ENCODE results near the gene NME3.
"Not testable (repeated sequence)": the region's sequence is repeated elsewhere in the genome, so short reads cannot be mapped to it uniquely, and the experiment has no call there.

Gene NME3

DNA sequence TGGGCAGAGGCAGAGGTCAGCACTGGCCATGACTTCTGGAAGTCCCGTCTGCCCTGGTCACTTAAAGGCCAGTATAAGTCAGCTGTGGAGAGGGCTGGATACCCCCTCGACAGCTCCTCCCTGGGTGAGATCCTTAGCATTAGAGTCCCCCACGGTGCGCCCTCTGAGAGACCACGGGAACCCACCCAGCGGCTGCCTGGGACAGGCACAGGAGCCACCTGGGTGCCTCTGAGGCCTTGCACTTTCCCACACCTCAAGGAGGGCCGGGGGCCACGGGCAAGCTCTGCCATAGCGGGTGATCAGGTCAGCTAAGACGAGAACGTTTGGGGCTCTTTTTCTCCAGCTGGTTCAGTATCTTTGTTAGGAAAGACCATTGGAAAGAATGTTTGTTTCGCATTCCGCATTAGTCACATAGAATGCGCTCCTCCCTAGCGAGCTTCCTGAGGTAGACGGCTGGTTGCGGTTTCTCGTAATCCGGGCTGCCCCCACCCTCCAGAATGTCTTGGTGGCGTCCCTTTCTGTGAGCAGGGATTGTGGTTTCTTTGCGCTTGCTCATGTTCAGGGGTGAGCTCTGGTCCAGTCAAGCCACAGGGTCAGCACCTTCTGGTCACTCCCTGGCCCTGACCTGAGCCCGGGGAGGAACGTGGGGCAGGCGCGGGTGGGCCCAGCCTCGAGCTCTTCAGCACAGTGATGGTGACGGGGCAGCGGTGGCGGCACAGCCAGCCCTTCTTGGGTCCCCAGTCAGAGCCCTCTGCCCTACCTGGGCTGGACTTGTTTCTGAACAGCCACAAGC, 25.2 kb downstream of the NME3 start:
- DNase-seq, result no peak

DNA sequence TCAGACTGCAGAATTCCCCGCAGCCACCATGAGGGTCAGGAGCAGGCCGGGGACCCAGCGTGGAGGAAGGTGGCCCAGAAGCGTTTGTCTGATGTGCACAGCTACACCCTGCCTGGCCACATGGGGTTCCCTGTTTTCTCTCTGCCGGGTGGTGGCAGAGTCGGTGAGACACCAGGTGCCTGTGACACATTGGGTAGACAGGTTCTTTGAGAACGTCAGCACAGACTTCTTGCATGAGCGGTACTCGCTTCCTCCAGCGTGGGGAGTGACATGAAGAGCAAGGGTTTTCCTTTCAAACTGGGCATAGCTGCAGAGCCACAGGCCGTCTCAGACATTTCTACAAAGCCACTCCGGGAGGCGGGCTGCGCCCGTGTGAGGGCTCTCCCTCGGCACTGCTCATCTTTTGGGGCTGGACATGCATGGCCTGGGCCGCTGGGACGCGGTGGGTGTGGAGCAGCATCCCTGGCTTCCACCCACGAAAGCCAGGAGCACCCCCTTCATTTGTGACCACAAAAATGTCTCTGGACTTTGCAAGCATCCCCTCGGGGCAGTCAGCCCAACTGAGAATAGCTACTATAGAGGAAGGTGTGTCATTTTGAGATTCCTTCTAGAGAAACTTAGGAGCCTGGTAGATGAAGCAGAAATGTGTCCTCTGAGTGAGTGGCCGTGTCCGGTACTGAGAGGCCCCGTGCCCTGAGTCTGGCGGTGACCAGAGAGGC, 26.0 kb downstream of the NME3 start:
- no peak for DNase-seq

DNA sequence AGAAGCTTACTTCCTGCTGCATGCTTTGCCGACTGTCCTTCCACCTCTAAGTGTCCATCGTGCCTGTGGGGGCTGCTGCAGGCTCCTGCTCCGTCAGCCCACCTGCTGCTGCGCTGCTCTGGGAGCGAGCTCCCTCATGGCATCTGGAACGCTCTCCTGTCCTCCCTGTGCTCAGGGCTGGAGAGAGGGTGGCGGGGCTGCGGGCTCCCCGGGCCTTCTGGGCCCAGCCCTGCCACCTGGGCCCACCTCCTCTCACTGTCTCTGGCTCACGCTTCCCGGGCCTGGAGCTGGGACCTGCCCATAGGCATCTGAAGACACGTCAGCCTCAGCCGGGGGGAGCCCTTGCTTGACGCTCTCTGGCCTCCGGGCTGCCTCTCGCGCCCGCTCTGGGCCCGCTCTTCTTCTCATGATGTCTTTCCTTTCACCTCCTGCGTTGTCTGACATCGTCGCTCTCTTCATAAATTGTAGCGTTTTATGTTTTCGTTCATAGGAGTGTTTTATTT, 27.0 kb downstream of the NME3 start:
- DNase-seq, result no peak

DNA sequence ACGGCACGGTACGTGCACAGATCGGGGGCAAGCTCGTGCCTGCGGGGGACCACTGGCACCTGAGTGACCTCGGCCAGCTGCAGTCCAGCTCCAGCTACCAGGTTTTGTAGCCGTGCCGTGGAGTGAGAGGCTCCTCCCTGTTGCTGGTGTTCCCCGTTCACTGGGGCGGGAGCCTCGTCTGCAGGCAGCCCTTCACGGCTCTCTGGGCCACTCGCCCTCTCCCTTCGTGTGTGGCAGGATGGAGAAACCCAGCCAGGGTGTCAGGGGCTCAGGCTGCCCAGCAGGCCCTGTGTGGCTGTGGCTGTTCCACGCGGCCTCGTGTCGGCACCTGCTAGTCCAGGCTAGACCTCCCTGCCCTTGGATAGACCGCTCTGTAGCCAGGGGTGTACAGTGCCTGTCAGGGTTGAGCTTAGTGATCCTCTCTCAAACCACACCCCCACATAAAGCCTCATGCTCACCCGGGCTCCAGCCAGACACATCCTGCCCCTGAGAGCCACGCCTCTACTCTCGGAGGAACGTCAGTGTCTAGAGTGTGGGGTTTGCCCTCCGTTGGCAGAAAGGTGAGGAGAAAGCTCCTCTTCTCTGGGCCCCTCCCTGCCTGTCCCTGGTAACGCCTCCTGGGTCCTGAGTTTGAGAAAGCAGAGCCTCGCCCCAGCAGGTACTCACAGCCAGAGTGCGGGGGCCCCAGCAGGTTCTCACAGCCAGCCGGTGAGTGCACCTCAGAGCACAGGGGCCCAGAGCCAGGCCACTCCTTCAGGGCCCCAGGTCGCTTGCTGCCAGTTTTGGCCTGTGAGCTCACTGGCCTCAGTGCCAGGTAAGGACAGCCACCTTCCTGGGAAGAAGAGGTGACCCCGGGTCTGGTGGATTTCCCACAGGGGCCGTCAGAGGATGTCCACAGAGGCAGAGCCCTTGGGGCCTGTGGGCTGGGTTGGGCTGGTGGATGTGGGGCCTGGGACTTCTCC, 27.7 kb downstream of the NME3 start:
- DNase-seq, result no peak

DNA sequence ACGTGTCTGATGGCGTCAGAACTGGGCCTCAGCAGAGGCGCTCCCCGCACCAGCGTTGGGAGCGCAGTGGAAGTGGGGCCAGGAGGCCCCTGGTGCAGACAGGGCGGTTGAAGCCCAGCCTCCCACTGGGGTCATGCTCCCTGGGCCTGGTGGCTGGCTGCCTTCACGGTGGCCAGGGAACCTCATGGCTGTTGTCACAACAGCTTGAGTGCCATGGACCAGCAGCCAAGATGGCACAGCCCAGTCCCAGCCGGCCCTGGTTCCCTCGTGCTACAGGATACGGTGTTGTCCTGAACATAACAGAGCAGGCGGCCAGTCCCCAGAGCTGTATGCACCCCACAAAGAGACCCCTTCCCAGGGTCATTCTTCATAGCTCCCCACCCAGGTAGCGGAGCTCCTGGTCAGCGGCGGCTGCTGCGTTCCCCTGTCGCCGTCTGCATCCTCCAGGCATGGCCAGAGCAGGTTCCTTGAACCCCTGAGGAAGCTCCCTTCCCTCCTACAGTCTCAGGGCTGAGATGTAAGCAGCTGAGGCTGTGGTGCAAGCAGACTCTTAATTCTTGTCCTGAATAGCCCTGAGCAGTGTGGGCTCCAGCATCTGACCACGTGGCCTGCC, 29.7 kb downstream of the NME3 start:
- DNase-seq, result no peak

DNA sequence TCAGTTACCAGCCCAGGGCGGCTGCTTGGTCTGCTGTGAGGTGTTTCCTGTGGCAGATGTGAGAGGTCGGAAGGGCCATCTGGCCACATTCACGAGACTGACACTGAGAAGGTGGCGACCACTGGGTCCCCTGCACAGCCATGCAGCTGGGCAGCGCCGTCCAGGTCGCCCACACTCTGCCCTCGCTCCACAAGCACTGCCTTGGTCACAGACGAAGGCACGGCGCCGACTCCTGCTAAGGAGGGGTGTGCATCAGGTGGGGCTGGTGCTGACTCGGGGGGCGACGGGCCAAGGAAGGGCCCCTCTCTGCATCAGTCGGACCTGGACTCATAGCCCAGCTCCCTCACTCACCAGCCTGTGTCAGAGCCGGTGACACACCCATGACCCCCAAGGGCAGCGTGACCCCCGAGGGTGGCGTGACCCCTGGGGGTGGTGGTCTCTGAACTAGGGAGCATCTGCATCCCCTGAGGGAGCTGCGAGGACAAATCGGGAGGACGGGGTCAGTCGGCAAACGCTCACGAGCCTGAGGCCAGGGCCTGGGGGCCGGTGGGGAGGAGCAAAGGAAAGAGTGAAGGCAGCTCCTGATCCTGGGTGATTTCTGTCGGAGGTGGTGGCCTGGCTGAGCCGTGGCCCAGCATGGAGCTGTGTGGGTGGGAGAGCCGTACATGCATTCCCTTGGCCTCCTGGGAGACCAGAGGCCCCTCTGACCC, 30.4 kb downstream of the NME3 start:
- DNase-seq, result no peak

DNA sequence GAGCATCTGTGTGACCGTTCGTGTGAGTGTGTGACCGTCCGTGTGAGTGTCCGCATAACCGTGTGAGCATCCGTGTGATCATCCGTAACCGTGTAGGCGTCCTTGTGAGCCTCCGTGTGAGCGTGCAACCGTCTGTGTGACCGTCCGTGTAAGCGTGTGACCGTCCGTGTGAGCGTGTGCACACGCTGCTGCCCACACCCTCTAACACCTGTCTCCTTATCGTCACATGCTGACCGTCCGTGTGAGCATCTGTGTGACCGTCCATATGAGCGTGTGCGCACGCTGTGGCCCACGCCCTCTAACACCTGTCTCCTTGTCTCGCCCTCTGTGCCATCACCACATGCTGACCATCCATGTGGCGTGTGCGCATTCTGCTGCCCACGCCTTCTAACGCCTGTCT, 31.1 kb downstream of the NME3 start:
- DNase-seq, result no peak

DNA sequence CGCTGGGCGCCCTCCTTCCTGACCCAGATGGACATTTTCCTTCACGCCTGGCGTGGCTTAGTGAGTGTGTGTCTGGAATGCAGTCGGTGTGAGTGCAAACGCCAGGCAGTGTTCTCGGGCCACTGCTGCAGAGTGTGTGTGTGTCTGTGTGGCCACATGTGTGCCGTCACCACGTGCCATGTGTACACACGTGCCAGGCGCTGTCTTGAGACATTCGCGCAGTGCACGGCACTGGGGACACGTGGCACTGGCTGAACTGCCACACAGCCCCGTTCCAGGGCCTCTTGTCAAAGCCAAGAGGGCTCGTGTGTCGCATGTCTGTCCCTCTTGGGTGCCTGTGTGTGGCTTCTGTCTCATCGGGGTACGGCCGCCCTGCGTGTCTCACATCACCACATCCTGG, 36.5 kb downstream of the NME3 start:
- no peak for DNase-seq

DNA sequence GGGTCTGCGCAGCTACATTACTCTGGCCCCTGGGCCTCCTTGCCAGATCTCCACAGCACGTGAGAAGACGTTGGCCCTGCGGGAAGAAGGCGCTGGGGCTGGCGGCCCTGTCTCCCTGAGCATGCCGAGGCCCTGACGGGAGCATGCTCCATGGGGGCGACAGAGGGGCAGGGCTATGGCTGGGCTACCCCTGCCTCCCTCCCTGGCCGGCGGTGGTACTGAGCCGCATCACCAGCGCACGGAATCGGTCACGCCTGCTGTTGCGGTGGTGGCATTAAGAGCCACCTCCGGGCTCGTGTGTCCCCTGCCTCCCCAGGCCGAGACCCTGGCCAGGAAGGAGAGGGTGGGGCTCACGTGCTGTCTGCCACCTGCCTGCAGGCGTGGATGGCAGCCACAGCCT, 37.2 kb downstream of the NME3 start:
- DNase-seq, result no peak

DNA sequence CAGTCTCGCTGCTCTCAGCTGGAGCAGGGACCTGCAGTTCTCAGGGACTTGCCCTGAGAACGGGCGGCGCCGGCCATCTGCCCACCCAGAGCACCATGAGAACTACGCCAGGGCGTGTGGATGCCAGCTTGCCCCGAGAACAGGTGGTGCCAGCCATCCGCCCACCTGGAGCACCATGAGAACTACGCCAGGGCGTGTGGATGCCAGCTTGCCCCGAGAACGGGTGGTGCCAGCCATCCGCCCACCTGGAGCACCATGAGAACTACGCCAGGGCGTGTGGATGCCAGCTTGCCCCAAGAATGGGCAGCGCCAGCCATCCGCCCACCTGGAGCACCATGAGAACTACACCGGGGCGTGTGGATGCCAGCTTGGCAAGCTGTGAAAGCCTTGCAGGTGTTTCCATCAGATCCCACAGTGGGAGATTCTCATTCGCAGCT, 38.8 kb downstream of the NME3 start:
- not testable (repeated sequence) for DNase-seq

DNA sequence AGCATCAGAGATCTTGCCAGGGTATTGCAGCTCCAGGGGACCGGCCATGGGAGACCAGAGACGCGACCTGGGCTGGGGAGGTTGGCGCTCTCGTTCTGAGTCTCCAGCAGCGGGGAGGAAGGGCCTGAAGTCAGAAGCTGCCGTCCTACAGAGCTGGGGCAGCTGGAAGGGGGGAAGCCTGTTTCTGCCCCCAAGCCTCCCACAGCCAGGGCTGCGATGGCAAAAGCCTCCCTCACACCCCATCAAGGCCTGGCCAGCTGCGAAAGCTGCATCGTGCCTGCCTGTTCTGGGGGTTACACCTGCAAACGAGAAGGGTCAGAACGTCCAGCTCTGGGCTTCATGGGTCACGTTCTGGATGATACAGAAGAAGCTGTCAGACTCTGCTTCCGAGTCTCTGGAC, 39.3 kb downstream of the NME3 start:
- no peak for DNase-seq

DNA sequence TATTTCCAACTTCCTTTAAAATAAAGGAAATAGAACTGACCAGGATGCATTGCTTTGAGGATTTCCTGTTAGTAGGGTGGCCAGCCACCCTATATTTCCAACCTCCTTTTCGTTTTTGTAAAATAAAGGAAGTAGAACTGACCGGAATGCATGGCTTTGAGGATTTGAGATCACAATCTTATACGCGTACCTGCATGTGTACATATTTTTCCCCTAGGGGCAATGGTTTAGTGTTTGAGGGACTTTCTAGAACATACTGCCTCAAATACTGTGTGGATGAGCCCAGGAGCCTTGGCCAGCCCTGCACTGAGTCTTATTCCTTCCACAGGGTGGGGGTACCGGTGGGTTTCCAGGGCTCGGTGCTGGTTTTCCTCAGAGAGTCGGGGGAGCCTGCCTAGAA, 39.7 kb downstream of the NME3 start:
- DNase-seq, result no peak

DNA sequence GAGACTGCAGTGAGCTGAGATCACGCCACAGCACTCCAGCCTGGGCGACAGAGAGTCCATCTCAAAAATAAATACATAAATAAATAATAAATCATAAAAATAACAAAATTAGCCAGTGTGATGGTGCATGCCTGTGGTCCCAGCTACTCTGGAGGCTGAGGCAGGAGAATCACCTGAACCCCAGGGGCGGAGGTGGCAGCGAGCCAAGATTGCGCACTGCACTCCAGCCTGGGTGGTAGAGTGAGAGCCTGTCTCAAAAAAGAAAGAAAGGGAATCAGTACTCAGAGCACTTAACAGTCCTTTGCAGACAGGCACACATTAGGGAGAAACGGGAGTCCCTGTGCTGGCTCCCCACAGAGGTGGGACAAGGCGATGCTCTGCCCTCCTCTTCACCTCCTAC, 40.3 kb downstream of the NME3 start:
- DNase-seq, result no peak

DNA sequence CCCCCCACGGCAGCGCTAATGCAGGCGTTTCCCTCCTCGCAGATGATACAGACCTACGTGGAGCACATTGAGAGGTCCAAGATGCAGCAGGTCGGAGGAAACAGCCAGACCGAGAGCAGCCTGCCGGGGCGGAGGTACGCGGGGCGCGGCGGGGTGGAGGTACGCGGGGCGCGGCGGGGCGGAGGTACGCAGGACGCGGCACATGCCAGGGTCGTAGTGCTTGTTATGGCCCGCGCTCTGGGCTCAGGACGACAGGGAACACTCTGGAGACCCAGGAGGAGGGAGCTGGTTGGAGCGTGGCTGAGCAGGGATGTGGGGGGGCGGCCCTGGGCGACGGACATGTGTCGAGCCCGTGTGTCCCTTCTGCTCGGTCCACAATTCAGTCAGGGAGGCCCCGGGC, 41.9 kb downstream of the NME3 start:
- DNase-seq, result no peak

DNA sequence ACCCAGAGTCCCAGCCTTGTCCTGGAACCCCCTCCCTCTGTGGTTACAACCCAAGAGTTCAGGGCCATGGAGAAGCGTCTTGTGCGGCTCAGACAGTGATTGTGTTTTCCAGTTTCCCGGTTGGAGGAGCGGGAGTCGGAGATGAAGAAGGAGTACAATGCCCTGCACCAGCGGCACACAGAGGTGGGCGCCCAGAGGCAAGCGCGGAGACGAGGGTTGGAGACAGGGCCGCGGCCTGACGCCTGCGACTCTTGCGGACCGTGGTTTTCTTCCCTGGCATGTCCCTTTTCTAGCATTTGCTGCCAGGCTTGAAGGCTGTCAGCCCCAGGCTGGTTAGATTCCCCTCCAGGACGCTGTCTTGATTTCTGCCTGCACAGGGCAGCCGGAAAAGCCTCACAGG, 42.3 kb downstream of the NME3 start:
- DNase-seq, result no peak

DNA sequence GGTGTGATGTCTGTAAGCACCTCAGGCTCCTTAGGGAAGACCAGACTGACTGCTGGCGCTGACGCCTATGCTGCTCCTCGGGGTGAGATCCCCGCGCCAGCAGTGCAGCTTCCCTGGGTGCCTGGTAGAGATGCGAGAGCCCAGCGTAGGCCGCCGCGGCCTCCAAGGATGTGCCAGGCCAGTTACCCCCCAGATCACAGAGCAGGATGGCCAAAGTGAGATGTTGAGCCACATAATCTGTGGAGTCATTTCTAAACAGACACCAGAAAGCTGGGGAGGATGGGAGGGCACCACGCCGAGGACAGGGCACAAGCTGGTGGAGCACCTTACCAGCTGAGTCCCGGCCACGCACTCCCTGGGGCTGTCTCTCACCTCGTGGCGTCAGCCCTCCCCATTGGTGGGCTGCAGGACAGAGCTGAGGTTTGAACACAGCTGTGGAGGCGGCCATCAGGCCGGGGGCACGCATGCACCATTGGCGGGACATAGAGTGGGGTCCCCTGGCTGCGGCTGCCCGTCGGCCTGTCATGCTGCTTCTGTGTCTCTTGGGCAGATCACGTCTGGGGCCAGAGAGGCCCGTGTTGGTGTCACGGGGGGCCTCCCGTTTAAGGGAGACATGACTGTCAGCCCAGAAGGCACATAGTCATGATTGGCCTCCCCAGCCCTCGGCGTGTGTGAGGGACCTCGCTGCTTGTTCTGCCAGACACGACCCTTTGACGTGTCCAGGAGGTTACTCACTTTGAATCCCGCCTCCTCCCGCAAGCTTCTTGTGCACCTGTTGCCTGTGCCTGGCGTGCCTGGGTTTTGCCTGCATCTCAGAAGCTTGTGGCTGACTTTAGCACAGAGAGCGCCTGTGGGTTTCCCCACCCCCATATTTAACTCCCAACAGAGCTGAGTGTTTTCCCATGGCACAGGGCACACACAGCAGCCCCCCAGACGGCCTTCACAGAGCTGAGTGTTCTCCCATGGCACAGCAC, 43.4 kb downstream of the NME3 start:
- DNase-seq, result no peak

DNA sequence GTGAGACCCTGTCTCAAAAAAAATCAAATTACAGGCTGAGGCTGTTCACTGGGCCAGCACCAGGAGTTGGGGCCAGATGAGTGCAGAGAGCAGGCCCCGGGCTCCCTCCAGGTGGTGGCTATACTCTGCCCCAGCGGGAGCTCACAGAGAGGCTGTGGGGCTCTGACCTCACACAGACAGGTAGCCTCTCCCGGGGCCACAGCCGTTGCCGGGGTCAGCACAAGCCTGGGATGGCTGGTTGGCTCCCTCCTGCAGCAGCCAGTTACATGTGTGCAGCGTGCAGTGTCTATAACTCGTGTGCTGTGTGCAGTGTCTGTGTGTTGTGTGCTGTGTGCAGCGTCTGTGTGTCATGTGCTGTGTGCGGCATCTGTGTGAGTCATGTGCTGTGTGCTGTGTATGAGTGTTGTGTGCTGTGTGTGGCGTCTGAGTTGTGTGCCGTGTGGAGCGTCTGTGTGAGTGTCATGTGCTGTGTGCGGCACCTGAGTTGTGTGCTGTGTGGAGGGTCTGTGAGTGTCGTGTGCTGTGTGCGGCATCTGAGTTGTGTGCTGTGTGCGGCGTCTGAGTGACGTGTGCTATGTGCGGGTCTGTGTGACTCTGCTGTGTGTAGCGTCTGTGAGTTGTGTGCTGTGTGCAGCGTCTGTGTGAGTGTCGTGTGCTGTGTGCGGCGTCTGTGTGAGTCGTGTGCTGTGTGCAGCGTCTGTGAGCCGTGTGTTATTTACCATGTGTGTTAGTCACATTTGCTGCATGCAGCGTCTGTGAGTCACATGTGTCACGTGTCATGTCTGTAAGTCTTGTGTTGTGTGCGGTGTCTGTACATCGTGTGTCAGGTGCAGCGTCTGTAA, 44.5 kb downstream of the NME3 start:
- DNase-seq, result no peak

DNA sequence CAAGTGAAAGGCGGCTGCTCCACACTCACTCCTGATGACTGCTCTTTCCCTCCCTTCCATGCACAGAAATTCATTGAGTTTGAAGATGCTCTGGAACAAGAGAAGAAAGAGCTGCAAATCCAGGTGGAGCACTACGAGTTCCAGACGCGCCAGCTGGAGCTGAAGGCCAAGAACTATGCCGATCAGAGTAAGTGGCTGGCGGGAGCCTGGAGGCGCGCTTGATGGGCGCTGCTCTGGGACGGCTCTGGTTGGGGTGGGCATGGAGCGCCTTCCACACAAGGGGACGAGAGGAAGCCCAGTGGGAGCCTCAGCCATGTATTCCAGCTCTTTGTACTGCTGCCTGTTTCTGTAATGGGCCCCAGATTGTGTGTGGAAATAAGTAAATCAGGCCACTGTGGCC, 46.9 kb downstream of the NME3 start:
- DNase-seq, result no peak

DNA sequence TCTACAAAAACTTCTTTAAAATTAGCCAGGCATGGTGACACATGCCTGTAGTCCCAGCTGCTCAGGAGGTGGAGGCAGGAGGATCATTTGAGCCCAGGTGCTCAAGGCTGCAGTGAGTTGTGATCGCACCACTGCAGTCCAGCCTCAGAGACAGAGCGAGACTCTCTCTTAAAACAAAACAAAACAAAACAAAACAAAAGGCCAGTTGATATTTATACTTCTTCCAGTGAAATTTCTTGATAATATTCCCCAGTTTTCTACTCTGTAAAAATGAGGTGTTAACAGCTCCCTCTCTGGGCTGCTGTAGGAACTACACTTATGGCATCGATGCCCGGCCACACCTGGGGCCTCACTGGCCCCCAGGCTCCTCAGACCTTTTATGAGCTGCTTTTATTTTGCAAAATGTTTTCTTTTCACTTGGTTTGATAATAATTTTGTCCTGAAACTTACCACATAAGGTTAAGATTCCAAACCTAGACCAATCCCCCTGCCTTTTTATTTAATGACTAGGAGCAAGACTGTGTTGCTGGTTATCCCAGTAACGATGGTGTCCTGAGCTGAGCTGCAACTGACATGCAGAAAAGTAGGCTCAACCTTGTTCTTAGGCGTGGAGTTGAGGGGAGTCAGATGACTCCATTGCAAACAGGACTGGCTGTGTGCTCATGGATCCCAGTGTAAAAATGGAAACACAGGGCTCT, 47.7 kb downstream of the NME3 start:
- peak; percentile 22 to 50 for DNase-seq

Data from activated CD4-positive, alpha-beta T cell treated with anti-CD3 and anti-CD28 coated beads for 4 hours (primary cell).